ENCODE data around the gene ZNF586. TPM values are rescaled to one million over a fixed set of nuclear protein-coding genes. Genes with fewer than 3 reads are reported as not detected.
"Not testable (repeated sequence)": the region's sequence is repeated elsewhere in the genome, so short reads cannot be mapped to it uniquely, and the experiment has no call there.

ZNF586 gene
- total RNA-seq, 1 experiment from 2014 or later, result 18.2 TPM

DNA sequence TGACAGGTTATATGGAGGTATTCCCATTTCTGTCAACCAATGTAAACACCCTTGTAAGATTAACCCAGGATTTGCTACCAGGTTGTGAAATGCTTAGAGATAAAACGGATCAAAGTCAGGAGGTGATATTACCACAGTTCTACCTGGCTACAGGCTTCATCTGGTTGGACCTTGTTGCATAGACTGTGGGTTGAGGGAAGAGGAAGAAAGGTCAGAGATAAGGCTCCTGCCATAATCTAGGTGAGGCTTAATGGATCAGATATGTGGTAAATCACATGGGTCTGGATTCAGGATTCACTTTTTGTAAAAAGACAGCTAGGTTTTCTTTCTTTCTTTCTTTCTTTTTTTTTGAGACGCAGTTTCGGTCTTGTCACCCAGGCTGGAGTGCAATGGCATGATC, 52.0 kb downstream of the ZNF586 start:
- H3K27me3 ChIP-seq (replicated peaks); H3K27ac ChIP-seq; DNase-seq (ENCODE audit: low read depth in 1 of 2, low spot score in 2 of 2); H3K4me3 ChIP-seq; H3K9me3 ChIP-seq (replicated peaks); H3K4me1 ChIP-seq (replicated peaks): not testable (repeated sequence)
- H3K36me3 ChIP-seq, result peaks cover 22% of the 10 kb centered on the region

DNA sequence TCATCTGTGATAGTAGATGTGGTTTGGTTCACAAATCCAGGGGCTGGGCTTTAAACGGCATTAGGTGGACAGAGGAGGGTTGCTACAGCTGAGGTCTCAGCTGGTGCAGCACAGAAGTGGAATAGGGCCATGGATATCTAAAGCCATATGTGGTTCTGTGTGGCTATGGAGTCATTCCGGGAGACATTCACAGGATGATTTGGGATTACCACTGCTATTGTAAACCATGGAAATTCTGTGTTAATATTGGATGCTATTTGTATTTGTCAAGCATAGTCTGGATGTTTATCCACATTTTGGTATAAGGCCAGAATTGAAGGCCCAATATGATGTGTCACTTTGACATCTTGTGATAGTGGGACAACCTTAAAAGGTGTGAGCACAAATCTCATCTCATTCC, 53.7 kb downstream of the ZNF586 start:
- not testable (repeated sequence) for H3K4me3 ChIP-seq; H3K9me3 ChIP-seq (replicated peaks); H3K27ac ChIP-seq; H3K27me3 ChIP-seq (replicated peaks); H3K4me1 ChIP-seq (replicated peaks); DNase-seq (ENCODE audit: low read depth in 1 of 2, low spot score in 2 of 2)
- peaks cover 22% of the 10 kb centered on the region for H3K36me3 ChIP-seq

DNA sequence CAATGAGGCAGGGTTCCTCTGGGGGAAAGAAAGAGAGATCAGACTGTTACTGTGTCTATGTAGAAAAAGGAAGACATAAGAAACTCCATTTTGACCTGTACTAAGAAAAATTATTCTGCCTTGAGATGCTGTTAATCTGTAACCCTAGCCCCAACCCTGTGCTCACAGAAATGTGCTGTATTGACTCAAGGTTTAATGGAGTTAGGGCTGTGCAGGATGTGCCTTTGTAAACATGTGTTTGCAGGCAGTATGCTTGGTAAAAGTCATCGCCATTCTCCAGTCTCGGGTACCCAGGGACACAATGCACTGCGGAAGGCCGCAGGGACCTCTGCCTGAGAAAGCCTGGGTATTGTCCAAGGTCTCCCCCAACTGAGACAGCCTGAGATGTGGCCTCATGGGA, 54.1 kb downstream of the ZNF586 start:
- not testable (repeated sequence) for H3K27ac ChIP-seq; H3K27me3 ChIP-seq (replicated peaks); H3K4me1 ChIP-seq (replicated peaks); H3K9me3 ChIP-seq (replicated peaks); H3K4me3 ChIP-seq; DNase-seq (ENCODE audit: low read depth in 1 of 2, low spot score in 2 of 2)
- peaks cover 22% of the 10 kb centered on the region for H3K36me3 ChIP-seq

DNA sequence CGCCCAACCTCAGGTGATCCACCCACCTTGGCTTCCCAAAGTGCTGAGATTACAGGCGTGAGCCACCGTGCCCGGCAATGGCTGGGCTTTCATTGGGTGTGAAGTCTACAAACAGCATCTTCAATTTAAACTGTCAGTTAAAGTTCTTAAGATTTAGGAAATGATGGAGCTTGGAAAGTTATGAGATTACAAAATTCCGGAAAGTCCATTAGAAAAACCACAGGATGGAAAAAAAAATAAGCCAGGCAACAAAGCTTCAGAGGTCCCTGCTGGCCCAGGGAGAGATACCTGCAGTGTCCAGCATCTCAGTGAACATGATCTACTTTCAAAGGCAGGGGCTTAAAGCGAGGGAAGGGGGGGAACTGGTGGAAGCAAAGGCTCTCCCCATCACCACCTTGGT, 56.0 kb downstream of the ZNF586 start:
- Histone ChIP-seq H3K27me3 (replicated peaks) (no peaks in the 10 kb centered on the region), H3K4me3 (no peak overlapping the region), H3K9me3 (replicated peaks) (no peaks in the 10 kb centered on the region), H3K36me3 (peaks cover 21% of the 10 kb centered on the region), H3K4me1 (replicated peaks) (peaks cover 3% of the 10 kb centered on the region; the same call in 1 of the 2 replicates), H3K27ac (no peak overlapping the region)
- no peak for DNase-seq (ENCODE audit: low read depth in 1 of 2, low spot score in 2 of 2)

DNA sequence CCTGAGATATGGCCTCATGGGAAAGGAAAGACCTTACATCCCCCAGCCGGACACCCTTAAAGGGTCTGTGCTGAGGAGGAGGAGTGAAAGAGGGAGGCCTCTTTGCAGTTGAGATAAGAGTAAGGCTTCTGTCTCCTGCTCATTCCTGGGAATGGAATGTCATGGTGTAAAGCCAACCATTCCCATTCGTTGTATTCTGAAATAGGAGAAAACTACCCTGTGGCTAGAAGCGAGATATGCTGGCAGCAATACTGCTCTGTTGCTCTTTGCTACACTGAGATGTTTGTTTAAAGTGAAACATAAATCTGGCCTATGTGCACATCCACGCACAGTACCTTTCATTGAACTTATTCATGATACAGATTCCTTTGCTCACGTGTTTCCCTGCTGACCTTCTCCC, 59.8 kb downstream of the ZNF586 start:
- H3K9me3 ChIP-seq (replicated peaks), result no peaks in the 10 kb centered on the region
- H3K36me3 ChIP-seq, result peaks cover 13% of the 10 kb centered on the region
- DNase-seq (ENCODE audit: low read depth in 1 of 2, low spot score in 2 of 2), result no peak

DNA sequence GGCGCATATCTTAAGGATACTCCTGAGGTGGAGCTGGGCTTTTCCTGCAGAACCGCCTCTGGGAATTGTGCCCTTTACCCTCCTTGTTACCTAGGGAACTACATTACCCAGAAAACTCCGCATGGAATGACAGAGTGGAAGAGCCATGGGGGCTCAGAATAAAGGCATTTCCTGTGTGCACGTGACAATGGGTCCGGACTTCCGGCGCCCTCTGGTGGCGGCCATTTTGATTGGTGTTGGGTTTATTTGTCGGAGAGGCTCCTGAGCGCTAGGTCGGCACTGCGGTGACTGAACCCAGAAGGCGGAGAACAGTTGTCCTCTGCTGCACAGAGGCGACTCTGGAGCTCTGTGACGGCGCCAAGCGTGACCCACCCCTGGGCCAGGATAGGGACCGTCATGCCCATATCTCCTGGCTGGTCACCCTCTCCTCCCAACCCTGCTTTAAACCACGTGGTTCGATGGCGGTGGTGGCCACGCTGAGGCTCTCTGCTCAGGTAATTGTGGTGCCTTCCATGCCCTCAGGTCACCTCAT, 60.7 kb downstream of the ZNF586 start, which contains the start of gene ZNF587B:
Gene ZNF587B (plus strand): TSS at position 229 of the 532 bp plus-strand sequence. CDS start 230 bp downstream, at position 459.
- Histone ChIP-seq H3K9me3 (replicated peaks) (no peaks in the 10 kb centered on the region), H3K4me3 (no peak within 1 kb of the TSS), H3K27ac (no peak within 1 kb of the TSS), H3K36me3 (peaks cover 13% of the 10 kb centered on the region), H3K27me3 (replicated peaks) (no peaks in the 10 kb centered on the region), H3K4me1 (replicated peaks) (no peaks in the 10 kb centered on the region)
- peak; percentile 11 to 50 for DNase-seq (ENCODE audit: low read depth in 1 of 2, low spot score in 2 of 2)

More for the DNA sequence above, 59.8 kb downstream of the ZNF586 start:
- H3K27ac ChIP-seq, result no peak overlapping the region
- no peaks in the 10 kb centered on the region for H3K27me3 ChIP-seq (replicated peaks)
- H3K4me3 ChIP-seq, result no peak overlapping the region
- H3K4me1 ChIP-seq (replicated peaks), result no peaks in the 10 kb centered on the region

Other genes starting within 250 kb of the ZNF586 start
- 3.9 and 4.3 TPM in 2 replicates for gene ZNF549, start 242.3 kb upstream of the ZNF586 start, total RNA-seq (2014; rRNA removed; shearing (Covaris generic))
- 6.6 and 6.8 TPM in 2 replicates for gene ZNF550, start 209.8 kb upstream of the ZNF586 start, total RNA-seq (2014; rRNA removed; shearing (Covaris generic))
- gene ZNF416, start 190.8 kb upstream of the ZNF586 start, total RNA-seq (2014; rRNA removed; shearing (Covaris generic)), result 3.6 and 6.1 TPM in 2 replicates
- gene ZIK1, start 185.5 kb upstream of the ZNF586 start, total RNA-seq (2014; rRNA removed; shearing (Covaris generic)), result 6.1 and 18.0 TPM in 2 replicates
- 12.6 and 21.4 TPM in 2 replicates for gene ZNF530, start 169.8 kb upstream of the ZNF586 start, total RNA-seq (2014; rRNA removed; shearing (Covaris generic))
- 25.0 and 26.3 TPM in 2 replicates for gene ZNF134, start 155.4 kb upstream of the ZNF586 start, total RNA-seq (2014; rRNA removed; shearing (Covaris generic))
- 9.7 and 18.5 TPM in 2 replicates for gene ZNF211, start 136.5 kb upstream of the ZNF586 start, total RNA-seq (2014; rRNA removed; shearing (Covaris generic))
- gene ZSCAN4, start 100.7 kb upstream of the ZNF586 start, total RNA-seq (2014; rRNA removed; shearing (Covaris generic)), result not detected in 2 replicates
- gene ZNF551, start 87.7 kb upstream of the ZNF586 start, total RNA-seq (2014; rRNA removed; shearing (Covaris generic)), result 6.3 and 12.2 TPM in 2 replicates
- gene ZNF154, start 60.5 kb upstream of the ZNF586 start, total RNA-seq (2014; rRNA removed; shearing (Covaris generic)), result 0.91 and 0.92 TPM in 2 replicates
- gene ZNF671, start 42.1 kb upstream of the ZNF586 start, total RNA-seq (2014; rRNA removed; shearing (Covaris generic)), result 2.0 and 4.8 TPM in 2 replicates
- 5.7 and 13.0 TPM in 2 replicates for gene ZNF776, start 22.9 kb upstream of the ZNF586 start, total RNA-seq (2014; rRNA removed; shearing (Covaris generic))
- gene ZNF552, start 45.2 kb downstream of the ZNF586 start, total RNA-seq (2014; rRNA removed; shearing (Covaris generic)), result 3.3 and 3.5 TPM in 2 replicates
- gene ZNF587B, start 60.6 kb downstream of the ZNF586 start, total RNA-seq (2014; rRNA removed; shearing (Covaris generic)), result 11.4 and 13.6 TPM in 2 replicates
- gene ZNF587, start 80.2 kb downstream of the ZNF586 start, total RNA-seq (2014; rRNA removed; shearing (Covaris generic)), result 12.3 and 13.3 TPM in 2 replicates
- 1.1 and 10.2 TPM in 2 replicates for gene ZNF814, start 119.4 kb downstream of the ZNF586 start, total RNA-seq (2014; rRNA removed; shearing (Covaris generic))
- 7.4 and 8.4 TPM in 2 replicates for gene ZNF417, start 146.9 kb downstream of the ZNF586 start, total RNA-seq (2014; rRNA removed; shearing (Covaris generic))
- gene ZNF418, start 165.7 kb downstream of the ZNF586 start, total RNA-seq (2014; rRNA removed; shearing (Covaris generic)), result 0.21 TPM in 1 of 2 replicates, not detected in the other
- 1.8 and 5.2 TPM in 2 replicates for gene ZNF256, start 178.0 kb downstream of the ZNF586 start, total RNA-seq (2014; rRNA removed; shearing (Covaris generic))
- not detected in 2 replicates for gene C19orf18, start 204.9 kb downstream of the ZNF586 start, total RNA-seq (2014; rRNA removed; shearing (Covaris generic))
- gene ZNF606, start 233.1 kb downstream of the ZNF586 start, total RNA-seq (2014; rRNA removed; shearing (Covaris generic)), result 13.1 and 32.0 TPM in 2 replicates